Ovary (tissue), 9 donors: ENCODE results near the gene AK1. TPM values are rescaled to one million over a fixed set of nuclear protein-coding genes. Genes with fewer than 3 reads are reported as not detected.

ENCODE experiments used
- DNase-seq, 5 donors: peaks; one replicate each; pipeline ENCODE4 v3.0.0-alpha.2; 2019 to 2020
- H3K27ac ChIP-seq, 2 donors: fragments of 200-600 bp; one replicate each; pipeline versions ENCODE4 v1.5.1 to v1.8.0; 2019 to 2022
- H3K27me3 ChIP-seq: fragments of 200-600 bp; one replicate; pipeline ENCODE4 v1.8.0; 2022
- H3K36me3 ChIP-seq: fragments of 200-600 bp; sonication (generic); one replicate; pipeline ENCODE4 v1.5.1; 2019
- H3K4me1 ChIP-seq: one replicate; pipeline ENCODE4 v1.8.1; 2013; ENCODE audit warnings: mild to moderate bottlenecking, moderate library complexity; ENCODE audit not compliant: insufficient read depth
- H3K4me3 ChIP-seq: fragments of 200-600 bp; sonication (generic); one replicate; pipeline ENCODE4 v1.5.1; 2017
- H3K9me3 ChIP-seq, 2 donors: fragments of 200-600 bp in 1 of 2; sonication (generic) in 1 of 2; one replicate each; pipeline versions ENCODE4 v1.5.1 to v1.8.1; 2013 to 2019; ENCODE audit warnings: mild to moderate bottlenecking in 1 of 2, moderate library complexity in 1 of 2
- CTCF ChIP-seq, 3 donors: fragments of 450-650 bp in 2 of 3; fragments of 200-600 bp in 1 of 3; IDR thresholded peaks; one replicate each; pipeline versions ENCODE4 v1.5.1 to v1.8.0; 2016 to 2022; ENCODE audit warnings: antibody characterized with exemption in 3 of 3, mild to moderate bottlenecking in 1 of 3
- EP300 ChIP-seq: sonication (generic); formaldehyde crosslinking; IDR thresholded peaks from one replicate; pipeline ENCODE4 v1.6.1; 2017; ENCODE audit warnings: antibody characterized with exemption
- POLR2A ChIP-seq: fragments of 450-650 bp; IDR thresholded peaks from one replicate; pipeline ENCODE4 v1.6.1; 2017; ENCODE audit warnings: antibody characterized with exemption, mild to moderate bottlenecking, moderate library complexity
- WGBS, 3 donors: extraction: QIAGEN DNeasy Blood & Tissue Kit in 1 of 3; methylation state at CpG; one replicate each; pipeline versions ENCODE4 v1.1.5 to v1.1.7; 2013 to 2017; 5-methylcytosine and 5-hydroxymethylcytosine counted together
- intact Hi-C, 4 donors: fragments of 100-400 bp; cut with DNase I; formaldehyde crosslinking; loops; one replicate each; pipeline versions ENCODE4 v1.11.0 to v1.15.1; 2022 to 2023
- polyA plus RNA-seq, 2 donors: library from polyadenylated mRNA; stranded (reverse); fragments of 200-250 nt in 1 of 2; fragments of 350-450 nt in 1 of 2; fragmentation: Illumina TruSeq in 1 of 2; extraction: RNeasy Lipid Tissue Mini Kit (QIAGEN cat#74804) in 1 of 2; gene quantifications; one replicate each; pipeline ENCODE4 v1.2.3, GENCODE V29; 2013 to 2014
- total RNA-seq, 7 donors: library from RNA; depleted of rRNA in 2 of 7; stranded (reverse); fragments of >200 nt in 2 of 7; fragmentation: NEBNext Ultra II Directional in 3 of 7; extraction: Animal tissue kit (Norgen Biotek cat#: 25700) in 3 of 7; gene quantifications; one replicate each; pipeline versions ENCODE4 v1.1.0 to v1.2.4, GENCODE V29; 2016 to 2023
- donor health status: DM: no; HTN: no; CAD: no; lungs with moderate emphysema.
- donor health status: DM: no; HTN: no; CAD: no.
- donor health status: Bipolar disorder and iron deficiency.
- donor health status: DM: yes; HTN: yes; CAD: no.
- donor health status: DM: no; HTN: no; CAD: no.
- donor health status: DM: yes; HTN: yes; CAD: no.

AK1 gene
- total and polyA plus RNA-seq, 9 donors, result 30.9 to 174 (median 119) TPM

GRCh38 chr9:127860260-127860659, 17.2 kb downstream of the AK1 start:
- Histone ChIP-seq H3K27me3 (no peaks in the 10 kb centered on the region), H3K4me1 (peaks cover 41% of the 10 kb centered on the region), H3K27ac (peak overlapping the region; percentile 81 to 83), H3K36me3 (no peaks in the 10 kb centered on the region), H3K4me3 (no peak overlapping the region), H3K9me3 (no peaks in the 10 kb centered on the region)
- peak; percentile 70 to 86 (median 82) for DNase-seq
- intact Hi-C loops, result loop anchor here in 2 of 4 donors (5.0 to 10.0 kb wide), 3 partner anchors 33 to 75 kb away; partner anchors contain the start of gene CDK9 (in 1 of the 2)
- TF ChIP-seq POLR2A (no peak), EP300 (no peak), CTCF (IDR thresholded peaks at IDR 0.05) (no peak)
- WGBS, 3 donors, result 7 to 24% (median 12%) methylated on average over 8 of the region's 8 CpGs

- DNase-seq, result peak in 4 of 5 donors; percentile 59 to 81 (median 66)
Observed at GRCh38 chr9:127858041-127858512, 19.4 kb downstream of the AK1 start.

GRCh38 chr9:127857278-127857677, 20.2 kb downstream of the AK1 start:
- intact Hi-C loops, result no loop called here
- Histone ChIP-seq H3K36me3 (no peaks in the 10 kb centered on the region), H3K4me3 (no peak overlapping the region), H3K4me1 (peaks cover 43% of the 10 kb centered on the region), H3K9me3 (no peaks in the 10 kb centered on the region), H3K27ac (peak overlapping the region in 1 of 2 donors; percentile 83), H3K27me3 (no peaks in the 10 kb centered on the region)
- no peak for TF ChIP-seq POLR2A
- TF ChIP-seq EP300, result no peak
- no peak for TF ChIP-seq CTCF (IDR thresholded peaks at IDR 0.05)
- no peak for DNase-seq
- 64 to 73% (median 65%) methylated on average over 4 of the region's 4 CpGs for WGBS, 3 donors

More at GRCh38 chr9:127858041-127858512, 19.4 kb downstream of the AK1 start:
- H3K27me3 ChIP-seq, result no peaks in the 10 kb centered on the region
- H3K27ac ChIP-seq, result peak overlapping the region; percentile 35 to 83
- no peak for TF ChIP-seq CTCF (IDR thresholded peaks at IDR 0.05)
- no peak for TF ChIP-seq POLR2A
- no peaks in the 10 kb centered on the region for H3K36me3 ChIP-seq
- intact Hi-C loops, result no loop called here
- WGBS, 3 donors, result 23 to 38% (median 33%) methylated on average over 12 of the region's 12 CpGs
- no peak overlapping the region for H3K4me3 ChIP-seq
- H3K4me1 ChIP-seq, result peaks cover 43% of the 10 kb centered on the region
- H3K9me3 ChIP-seq, result no peaks in the 10 kb centered on the region

- H3K9me3 ChIP-seq, result no peaks in the 10 kb centered on the region
- H3K27me3 ChIP-seq, result no peaks in the 10 kb centered on the region
- H3K36me3 ChIP-seq, result no peaks in the 10 kb centered on the region
- H3K27ac ChIP-seq, result peak overlapping the region; percentile 0 to 83
- H3K4me1 ChIP-seq, result peaks cover 41% of the 10 kb centered on the region
- 91 to 96% (median 93%) methylated on average over 8 of the region's 8 CpGs for WGBS, 3 donors
- TF ChIP-seq EP300, result no peak
- TF ChIP-seq POLR2A, result no peak
- no peak for TF ChIP-seq CTCF (IDR thresholded peaks at IDR 0.05)
- no peak overlapping the region for H3K4me3 ChIP-seq
- DNase-seq, result no peak
- intact Hi-C loops, result no loop called here
Observed at GRCh38 chr9:127856729-127857116, 20.8 kb downstream of the AK1 start.
